HK-2 (cell line): ENCODE data around the gene PARP3.

Experiments
- DNase-seq: peaks from one replicate; pipeline ENCODE4 v3.0.0-alpha.2; 2018; ENCODE audit not compliant: unreplicated experiment

Gene PARP3

DNA sequence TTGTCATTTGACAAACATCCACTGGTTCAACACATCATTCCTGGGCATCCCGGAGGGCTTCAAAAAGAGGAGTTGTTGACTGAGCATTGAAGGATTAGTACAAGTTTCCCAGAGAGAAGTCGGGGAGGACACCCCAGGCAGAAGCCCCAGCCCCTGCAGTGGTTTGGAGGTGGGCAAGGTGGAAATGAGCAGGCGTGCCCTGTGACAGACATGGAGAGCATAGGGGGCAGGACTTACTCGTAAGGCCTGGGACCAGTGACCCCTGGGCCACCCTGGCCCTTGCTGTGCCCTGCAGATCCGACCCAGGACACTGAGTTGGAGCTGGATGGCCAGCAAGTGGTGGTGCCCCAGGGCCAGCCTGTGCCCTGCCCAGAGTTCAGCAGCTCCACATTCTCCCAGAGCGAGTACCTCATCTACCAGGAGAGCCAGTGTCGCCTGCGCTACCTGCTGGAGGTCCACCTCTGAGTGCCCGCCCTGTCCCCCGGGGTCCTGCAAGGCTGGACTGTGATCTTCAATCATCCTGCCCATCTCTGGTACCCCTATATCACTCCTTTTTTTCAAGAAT lies 5.9 kb downstream of the PARP3 start:
- DNase-seq = no peak

DNA sequence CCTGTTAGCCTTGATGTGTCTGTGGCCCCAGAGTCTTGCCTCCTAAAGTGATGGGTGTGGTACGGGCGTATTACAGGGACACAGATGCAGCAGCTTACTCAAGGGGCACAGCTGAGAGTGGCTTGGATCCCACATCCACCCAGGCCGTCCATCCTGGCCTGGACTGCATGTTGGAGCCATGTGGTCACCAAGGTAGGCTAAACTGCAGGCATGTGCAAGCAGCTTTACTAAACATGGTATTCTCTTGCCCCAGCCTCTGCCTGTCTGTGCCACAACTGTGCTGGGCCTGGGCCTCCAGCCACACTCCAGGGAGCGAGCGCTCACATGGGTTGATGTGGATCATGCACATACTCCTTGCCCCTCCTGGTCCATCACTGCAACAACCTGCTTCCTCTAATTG lies 7.0 kb downstream of the PARP3 start:
- DNase-seq = no peak

DNA sequence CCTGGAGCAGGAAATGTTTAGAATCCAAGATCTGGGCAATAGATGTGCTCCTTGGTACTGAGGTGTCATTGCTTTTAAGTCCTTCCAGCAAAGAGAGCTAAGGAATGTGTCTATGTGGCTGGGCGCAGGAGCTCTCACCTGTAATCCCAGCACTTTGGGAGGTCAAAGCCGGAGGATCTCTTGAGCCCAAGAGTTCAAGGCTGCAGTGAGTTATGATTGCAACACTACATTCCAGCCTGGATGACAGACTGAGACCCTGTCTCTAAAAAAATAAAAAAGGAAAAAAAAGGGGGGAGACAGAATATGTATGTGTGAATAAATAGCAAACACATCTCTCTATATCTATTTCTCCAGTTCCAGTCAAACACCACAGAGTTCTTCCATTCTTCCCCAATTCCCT lies 8.7 kb downstream of the PARP3 start:
- no peak for DNase-seq

DNA sequence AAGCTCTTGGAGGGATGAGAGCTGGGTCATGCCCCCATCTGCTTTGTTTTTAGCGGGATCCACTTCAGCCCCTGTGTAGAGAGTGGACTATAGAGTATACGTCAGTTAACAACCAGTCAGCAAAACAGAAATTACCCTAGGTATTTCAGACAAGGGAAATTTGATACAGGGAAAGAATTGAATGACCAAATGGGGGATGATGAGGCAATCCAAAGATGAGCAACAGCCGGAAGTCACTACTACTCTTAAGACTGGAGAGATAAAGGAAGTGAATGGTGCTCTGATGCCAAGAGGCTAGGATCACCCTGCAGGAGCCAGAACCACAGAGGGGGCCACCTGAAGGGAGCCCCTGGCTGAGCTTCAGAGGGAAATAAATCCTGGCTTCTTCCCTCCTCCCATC lies 11.3 kb downstream of the PARP3 start:
- no peak for DNase-seq

- DNase-seq = no peak
These were observed 11.9 kb downstream of the PARP3 start for GRCh38 chr3:51954105-51954504.

GRCh38 chr3:51954713-51955112 lies 12.6 kb downstream of the PARP3 start:
- DNase-seq = no peak

DNA sequence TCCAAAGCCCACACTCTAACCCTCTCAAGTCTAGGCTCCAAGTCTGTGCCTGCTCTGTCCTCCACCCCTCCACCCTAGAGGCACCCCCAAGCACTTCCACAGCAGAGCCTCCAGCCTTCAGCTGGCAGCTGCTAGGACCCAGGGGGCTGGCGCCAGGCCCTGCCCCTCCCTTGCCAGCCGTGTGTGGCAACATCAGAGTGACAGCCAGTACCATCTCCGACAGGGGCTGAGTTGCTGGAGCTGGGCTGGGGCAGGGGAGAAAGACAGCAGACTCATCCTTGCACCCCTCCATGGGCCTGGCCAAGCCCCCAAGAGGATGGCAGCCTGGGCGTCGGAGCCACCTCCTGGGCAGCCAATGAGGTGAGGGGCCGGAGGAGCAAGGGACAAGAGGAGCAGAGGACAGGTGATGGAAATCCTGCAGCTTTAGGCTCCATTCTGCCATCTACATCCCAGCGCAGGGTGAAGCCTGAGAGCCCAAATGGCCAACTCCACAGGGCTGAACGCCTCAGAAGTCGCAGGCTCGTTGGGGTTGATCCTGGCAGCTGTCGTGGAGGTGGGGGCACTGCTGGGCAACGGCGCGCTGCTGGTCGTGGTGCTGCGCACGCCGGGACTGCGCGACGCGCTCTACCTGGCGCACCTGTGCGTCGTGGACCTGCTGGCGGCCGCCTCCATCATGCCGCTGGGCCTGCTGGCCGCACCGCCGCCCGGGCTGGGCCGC lies 13.2 kb downstream of the PARP3 start, which contains the start of gene GPR62:
TSS of gene GPR62 (plus strand) at position 207 of the 718 bp plus-strand sequence. CDS start at position 479, 272 bp downstream.
- no peak for DNase-seq

DNA sequence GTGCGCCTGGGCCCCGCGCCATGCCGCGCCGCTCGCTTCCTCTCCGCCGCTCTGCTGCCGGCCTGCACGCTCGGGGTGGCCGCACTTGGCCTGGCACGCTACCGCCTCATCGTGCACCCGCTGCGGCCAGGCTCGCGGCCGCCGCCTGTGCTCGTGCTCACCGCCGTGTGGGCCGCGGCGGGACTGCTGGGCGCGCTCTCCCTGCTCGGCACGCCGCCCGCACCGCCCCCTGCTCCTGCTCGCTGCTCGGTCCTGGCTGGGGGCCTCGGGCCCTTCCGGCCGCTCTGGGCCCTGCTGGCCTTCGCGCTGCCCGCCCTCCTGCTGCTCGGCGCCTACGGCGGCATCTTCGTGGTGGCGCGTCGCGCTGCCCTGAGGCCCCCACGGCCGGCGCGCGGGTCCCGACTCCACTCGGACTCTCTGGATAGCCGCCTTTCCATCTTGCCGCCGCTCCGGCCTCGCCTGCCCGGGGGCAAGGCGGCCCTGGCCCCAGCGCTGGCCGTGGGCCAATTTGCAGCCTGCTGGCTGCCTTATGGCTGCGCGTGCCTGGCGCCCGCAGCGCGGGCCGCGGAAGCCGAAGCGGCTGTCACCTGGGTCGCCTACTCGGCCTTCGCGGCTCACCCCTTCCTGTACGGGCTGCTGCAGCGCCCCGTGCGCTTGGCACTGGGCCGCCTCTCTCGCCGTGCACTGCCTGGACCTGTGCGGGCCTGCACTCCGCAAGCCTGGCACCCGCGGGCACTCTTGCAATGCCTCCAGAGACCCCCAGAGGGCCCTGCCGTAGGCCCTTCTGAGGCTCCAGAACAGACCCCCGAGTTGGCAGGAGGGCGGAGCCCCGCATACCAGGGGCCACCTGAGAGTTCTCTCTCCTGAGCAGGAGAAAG lies 14.0 kb downstream of the PARP3 start:
- DNase-seq = no peak

- DNase-seq = no peak
These were observed 15.5 kb downstream of the PARP3 start for GRCh38 chr3:51957520-51958205.

- DNase-seq = no peak
These were observed 16.7 kb downstream of the PARP3 start for GRCh38 chr3:51958603-51959521.

- DNase-seq = no peak
These were observed 17.5 kb downstream of the PARP3 start for GRCh38 chr3:51959651-51960050.

GRCh38 chr3:51960386-51960785 lies 18.2 kb downstream of the PARP3 start:
- DNase-seq = no peak

GRCh38 chr3:51961011-51961410 lies 18.8 kb downstream of the PARP3 start:
- no peak for DNase-seq

GRCh38 chr3:51961602-51962569 lies 19.7 kb downstream of the PARP3 start:
- no peak for DNase-seq

- no peak for DNase-seq
These were observed 20.8 kb downstream of the PARP3 start for GRCh38 chr3:51962854-51963530.

- DNase-seq = no peak
These were observed 21.8 kb downstream of the PARP3 start for GRCh38 chr3:51963951-51964451.

DNA sequence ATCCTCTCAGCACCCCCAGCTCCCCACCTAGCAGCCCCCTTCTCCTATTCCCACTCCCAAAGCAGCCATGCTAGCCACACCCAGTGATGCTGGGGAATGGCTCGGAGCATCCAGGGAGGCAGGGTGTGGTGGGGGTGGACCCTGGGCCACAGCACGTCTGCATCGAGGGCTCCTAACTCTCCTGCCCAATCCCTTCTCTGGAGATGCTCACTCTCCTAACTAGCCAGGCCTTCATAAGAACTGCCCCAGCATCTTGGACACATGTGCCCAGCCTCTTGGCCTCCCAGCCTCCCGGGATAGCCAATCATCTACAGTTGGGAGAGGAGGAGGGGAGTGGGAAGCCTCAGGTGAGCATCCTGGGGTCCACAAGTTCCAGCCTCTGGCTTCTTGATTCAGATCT lies 22.4 kb downstream of the PARP3 start:
- DNase-seq = no peak

DNA sequence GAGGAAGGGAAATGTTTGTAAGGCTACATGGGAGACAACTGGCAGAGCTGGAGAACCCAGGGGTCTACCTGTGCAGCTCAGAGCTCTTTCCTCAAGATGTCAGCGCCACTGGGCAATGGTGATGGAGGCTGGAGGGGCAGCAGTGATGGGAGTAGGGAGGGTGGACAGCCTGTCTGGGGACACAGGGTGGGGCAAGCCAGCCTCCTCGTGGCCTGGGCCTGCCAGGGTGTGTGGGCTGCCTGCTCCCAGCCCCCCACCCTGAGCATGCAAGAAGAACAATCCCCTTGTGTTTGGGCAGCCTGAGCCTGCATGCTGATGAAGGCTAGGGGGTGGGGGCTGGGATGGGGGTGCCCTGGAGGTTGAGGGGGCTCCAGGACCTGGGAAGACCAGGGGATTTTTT lies 23.9 kb downstream of the PARP3 start:
- DNase-seq = no peak

DNA sequence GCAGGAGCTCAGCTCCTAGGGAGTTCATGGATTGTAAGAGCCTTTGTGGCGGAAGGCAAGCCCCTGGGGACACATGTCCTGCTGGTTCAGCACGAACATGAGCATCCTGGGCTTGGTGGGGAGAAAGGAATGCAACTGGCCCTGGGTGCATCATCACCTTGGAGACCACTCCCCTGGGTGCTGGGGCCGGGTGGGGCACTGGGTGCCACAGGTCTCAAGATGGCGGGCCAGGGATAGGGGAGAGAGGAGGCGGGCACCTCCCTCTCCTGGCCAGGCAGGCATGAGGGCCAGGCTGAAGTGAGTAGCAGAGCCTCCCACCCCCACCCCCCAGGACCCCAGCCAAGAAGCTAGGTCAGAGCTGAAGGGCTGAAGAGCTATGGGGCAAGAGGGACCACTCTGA lies 24.3 kb downstream of the PARP3 start:
- no peak for DNase-seq
